A673 (cell line): ENCODE results near the gene POU2F2.

Source experiments
- CTCF ChIP-seq: fragments of 300-800, 200-600 bp; sonication (generic); conservative IDR thresholded peaks from 2 replicates; pipeline ENCODE4 v1.5.1; 2017; ENCODE audit warnings: low read depth, mild to moderate bottlenecking, antibody characterized with exemption, low read length, moderate library complexity, mixed read lengths
- EZH2 ChIP-seq: fragments of 200-600 bp; sonication (generic); IDR thresholded peaks from 2 replicates; pipeline ENCODE4 v1.6.1; 2017; ENCODE audit warnings: borderline replicate concordance, low read depth, mild to moderate bottlenecking, mixed read lengths, antibody characterized with exemption, low read length; ENCODE audit not compliant: poor library complexity, severe bottlenecking

- TF ChIP-seq CTCF (no peak), EZH2 (no peak)
These were observed 21.6 kb downstream of the POU2F2 start for GRCh38 chr19:42110658-42111057.
